ENCODE measurements around the gene NDUFB2. TPM values are rescaled to one million over a fixed set of nuclear protein-coding genes. Genes with fewer than 3 reads are reported as not detected.

NDUFB2 gene
- total RNA-seq, 2 experiments from 2014 or later = 171 to 183 TPM

Other genes with a start within 250 kb of the NDUFB2 start
- gene MKRN1, start 217.2 kb upstream of the NDUFB2 start, total RNA-seq = 100 to 1,000 TPM; 104 to 106 TPM
- gene DENND2A, start 55.9 kb upstream of the NDUFB2 start, total RNA-seq = not detected
- gene ADCK2, start 23.8 kb upstream of the NDUFB2 start, total RNA-seq = 10 to 100 TPM; 24.2 to 24.4 TPM
- 10 to 100 TPM; 29.2 to 33.0 TPM for gene BRAF, start 228.2 kb downstream of the NDUFB2 start, total RNA-seq

All from activated CD4-positive, alpha-beta memory T cell treated with anti-CD3 and anti-CD28 coated beads for 36 hours (primary cell).